Muscle layer of colon (tissue), 2 donors: ENCODE data around the gene MUSTN1.

ENCODE experiments used
- H3K27ac ChIP-seq: one replicate; pipeline ENCODE4 v1.7.0; 2013; ENCODE audit warnings: low read depth, mild to moderate bottlenecking, low read length, moderate library complexity
- H3K27me3 ChIP-seq, 2 donors: one replicate each; pipeline ENCODE4 v1.7.0; 2013; ENCODE audit warnings: low read length in 2 of 2, mild to moderate bottlenecking in 2 of 2; ENCODE audit not compliant: insufficient read depth in 2 of 2, control insufficient read depth in 1 of 2
- H3K36me3 ChIP-seq: one replicate; pipeline ENCODE4 v1.7.0; 2013; ENCODE audit warnings: mild to moderate bottlenecking, low read length; ENCODE audit not compliant: insufficient read depth
- H3K4me1 ChIP-seq: one replicate; pipeline ENCODE4 v1.7.0; 2013; ENCODE audit warnings: mild to moderate bottlenecking, low read length; ENCODE audit not compliant: insufficient read depth
- H3K4me3 ChIP-seq, 2 donors: one replicate each; pipeline ENCODE4 v1.7.0; 2013; ENCODE audit warnings: low read length in 2 of 2, low read depth in 1 of 2, mild to moderate bottlenecking in 1 of 2, moderate library complexity in 1 of 2
- H3K9ac ChIP-seq: one replicate; pipeline ENCODE4 v1.7.0; 2013; ENCODE audit warnings: low read length
- H3K9me3 ChIP-seq: one replicate; pipeline ENCODE4 v1.7.0; 2013; ENCODE audit warnings: mild to moderate bottlenecking, low read length
- donor health status: abdominal sarcoma.
- donor health status: Adenocarcinoma of cecum.

Gene MUSTN1

GRCh38 chr3:52872245-52872644 lies 37.4 kb upstream of the MUSTN1 start:
- H3K27ac ChIP-seq, result no peak overlapping the region
- H3K36me3 ChIP-seq, result no peaks in the 10 kb centered on the region
- H3K4me1 ChIP-seq, result no peaks in the 10 kb centered on the region
- H3K9me3 ChIP-seq, result no peaks in the 10 kb centered on the region
- no peak overlapping the region for H3K9ac ChIP-seq
- no peaks in the 10 kb centered on the region for H3K27me3 ChIP-seq
- no peak overlapping the region for H3K4me3 ChIP-seq

DNA sequence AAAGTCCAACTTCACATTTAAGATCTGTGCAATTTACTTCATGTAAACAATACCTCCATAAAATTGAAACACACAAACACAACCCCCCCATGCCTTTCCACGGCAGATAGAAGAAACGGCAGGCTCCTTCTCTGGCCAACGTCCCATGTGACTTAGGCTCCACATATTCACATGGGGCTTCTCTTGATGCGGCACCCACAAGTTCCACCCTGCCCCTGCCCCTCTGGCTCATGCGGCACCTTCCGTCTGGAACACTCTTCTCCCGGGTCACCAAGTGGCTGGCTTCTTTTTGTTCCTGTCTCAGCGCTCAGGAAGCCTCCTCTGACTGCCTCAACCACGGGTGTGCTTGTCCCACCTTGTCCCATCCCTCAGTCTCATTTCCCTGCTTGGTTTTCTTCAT lies 36.9 kb upstream of the MUSTN1 start:
- H3K4me3 ChIP-seq, result no peak overlapping the region
- no peak overlapping the region for H3K27ac ChIP-seq
- no peaks in the 10 kb centered on the region for H3K4me1 ChIP-seq
- H3K36me3 ChIP-seq, result no peaks in the 10 kb centered on the region
- no peaks in the 10 kb centered on the region for H3K9me3 ChIP-seq
- H3K27me3 ChIP-seq, result no peaks in the 10 kb centered on the region
- H3K9ac ChIP-seq, result no peak overlapping the region

GRCh38 chr3:52870471-52870870 lies 35.7 kb upstream of the MUSTN1 start:
- Histone ChIP-seq H3K4me1 (no peaks in the 10 kb centered on the region), H3K27me3 (no peaks in the 10 kb centered on the region), H3K9me3 (no peaks in the 10 kb centered on the region), H3K9ac (no peak overlapping the region), H3K4me3 (no peak overlapping the region), H3K36me3 (no peaks in the 10 kb centered on the region), H3K27ac (no peak overlapping the region)

DNA sequence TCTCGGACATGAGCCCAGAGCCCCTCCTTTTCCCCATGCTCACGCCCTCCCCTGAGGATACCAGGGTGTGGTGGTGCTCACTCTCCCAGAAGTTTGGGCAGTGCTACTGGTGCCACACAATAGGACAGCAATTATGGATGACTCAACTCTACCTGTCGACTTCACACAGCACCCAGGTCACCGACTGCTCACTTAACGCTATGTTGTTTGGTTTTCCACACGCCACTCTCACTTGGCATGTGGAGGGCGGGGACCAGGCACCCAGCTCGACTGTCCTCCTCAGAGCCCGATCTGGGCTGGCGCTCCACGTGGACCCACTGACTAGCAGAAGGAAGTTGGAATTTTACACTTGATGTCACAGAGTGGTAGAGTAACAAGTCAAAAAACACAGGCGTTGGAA lies 31.6 kb upstream of the MUSTN1 start:
- H3K9me3 ChIP-seq, result no peaks in the 10 kb centered on the region
- H3K36me3 ChIP-seq, result no peaks in the 10 kb centered on the region
- H3K27me3 ChIP-seq, result no peaks in the 10 kb centered on the region
- H3K27ac ChIP-seq, result no peak overlapping the region
- H3K4me3 ChIP-seq, result no peak overlapping the region
- H3K4me1 ChIP-seq, result no peaks in the 10 kb centered on the region
- no peak overlapping the region for H3K9ac ChIP-seq

DNA sequence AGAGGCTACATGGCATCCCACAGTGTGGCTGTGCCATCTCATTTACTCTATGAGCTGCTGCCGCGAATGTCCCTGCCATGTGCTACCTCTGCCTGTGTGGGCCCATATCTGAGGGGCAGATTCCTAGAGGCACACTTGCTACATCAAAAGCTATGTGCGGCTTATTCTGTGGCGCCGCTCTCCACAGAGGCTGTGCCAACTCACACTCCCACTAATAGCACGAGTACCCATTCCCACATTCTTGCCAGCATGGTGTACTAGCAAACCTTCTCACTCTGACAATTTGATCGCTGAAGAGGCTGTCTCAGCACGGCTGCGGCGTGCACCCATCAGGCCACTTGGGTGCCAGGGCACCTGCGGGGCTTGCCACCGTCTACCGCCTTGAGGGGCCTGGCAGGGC lies 31.2 kb upstream of the MUSTN1 start:
- no peaks in the 10 kb centered on the region for H3K4me1 ChIP-seq
- no peak overlapping the region for H3K9ac ChIP-seq
- H3K4me3 ChIP-seq, result no peak overlapping the region
- H3K27me3 ChIP-seq, result no peaks in the 10 kb centered on the region
- H3K9me3 ChIP-seq, result no peaks in the 10 kb centered on the region
- H3K27ac ChIP-seq, result no peak overlapping the region
- H3K36me3 ChIP-seq, result no peaks in the 10 kb centered on the region

DNA sequence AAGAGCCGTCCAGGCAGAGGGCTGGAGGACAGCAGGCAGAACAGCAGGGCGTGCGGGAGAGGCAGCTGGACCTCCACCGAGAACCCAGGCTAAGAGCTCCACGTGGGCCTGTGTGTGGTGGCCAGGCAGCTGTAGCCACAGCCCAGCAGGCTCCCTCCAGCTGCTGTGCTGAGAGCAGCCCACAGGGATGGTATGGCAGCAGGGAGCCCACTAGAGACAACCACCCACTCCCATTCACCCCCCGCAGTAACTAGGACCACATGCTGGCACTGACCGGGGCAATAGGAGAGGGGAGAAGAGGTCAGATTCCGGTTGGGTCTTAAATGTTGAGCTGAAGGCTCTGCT lies 25.6 kb upstream of the MUSTN1 start:
- no peak overlapping the region for H3K27ac ChIP-seq
- H3K4me3 ChIP-seq, result no peak overlapping the region
- H3K36me3 ChIP-seq, result no peaks in the 10 kb centered on the region
- no peaks in the 10 kb centered on the region for H3K9me3 ChIP-seq
- peaks cover 11% of the 10 kb centered on the region for H3K4me1 ChIP-seq
- H3K9ac ChIP-seq, result no peak overlapping the region
- no peaks in the 10 kb centered on the region for H3K27me3 ChIP-seq

GRCh38 chr3:52859686-52860423 lies 25.0 kb upstream of the MUSTN1 start:
- Histone ChIP-seq H3K27ac (no peak overlapping the region), H3K9ac (no peak overlapping the region), H3K36me3 (peaks cover 2% of the 10 kb centered on the region), H3K27me3 (no peaks in the 10 kb centered on the region), H3K4me1 (peaks cover 11% of the 10 kb centered on the region), H3K4me3 (no peak overlapping the region), H3K9me3 (no peaks in the 10 kb centered on the region)

GRCh38 chr3:52857864-52858263 lies 23.0 kb upstream of the MUSTN1 start:
- H3K4me1 ChIP-seq, result peaks cover 11% of the 10 kb centered on the region
- H3K4me3 ChIP-seq, result no peak overlapping the region
- H3K27me3 ChIP-seq, result no peaks in the 10 kb centered on the region
- H3K9ac ChIP-seq, result no peak overlapping the region
- peaks cover 4% of the 10 kb centered on the region for H3K36me3 ChIP-seq
- no peak overlapping the region for H3K27ac ChIP-seq
- no peaks in the 10 kb centered on the region for H3K9me3 ChIP-seq

DNA sequence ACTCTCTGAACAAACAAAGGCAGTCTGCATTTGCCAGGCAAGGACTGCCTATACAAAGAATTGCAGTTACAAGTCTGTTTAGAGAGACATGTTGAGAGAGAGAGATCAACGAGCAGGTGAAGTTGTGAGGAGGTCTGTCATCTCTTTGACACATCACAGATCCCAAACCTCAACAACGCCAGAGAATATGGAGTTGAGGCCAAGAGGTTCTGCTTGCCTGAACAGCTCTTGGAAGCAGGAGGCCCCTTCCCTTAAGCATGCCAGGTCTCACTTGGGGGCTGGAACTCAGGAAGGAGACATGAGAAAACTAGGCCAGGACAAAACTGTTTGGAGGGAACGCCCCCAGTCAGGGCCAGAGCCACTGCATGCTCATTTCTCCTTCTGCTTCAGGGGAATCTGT lies 22.3 kb upstream of the MUSTN1 start:
- Histone ChIP-seq H3K4me3 (no peak overlapping the region), H3K36me3 (peaks cover 11% of the 10 kb centered on the region), H3K27me3 (no peaks in the 10 kb centered on the region), H3K9ac (no peak overlapping the region), H3K27ac (no peak overlapping the region), H3K9me3 (no peaks in the 10 kb centered on the region), H3K4me1 (peaks cover 11% of the 10 kb centered on the region)

DNA sequence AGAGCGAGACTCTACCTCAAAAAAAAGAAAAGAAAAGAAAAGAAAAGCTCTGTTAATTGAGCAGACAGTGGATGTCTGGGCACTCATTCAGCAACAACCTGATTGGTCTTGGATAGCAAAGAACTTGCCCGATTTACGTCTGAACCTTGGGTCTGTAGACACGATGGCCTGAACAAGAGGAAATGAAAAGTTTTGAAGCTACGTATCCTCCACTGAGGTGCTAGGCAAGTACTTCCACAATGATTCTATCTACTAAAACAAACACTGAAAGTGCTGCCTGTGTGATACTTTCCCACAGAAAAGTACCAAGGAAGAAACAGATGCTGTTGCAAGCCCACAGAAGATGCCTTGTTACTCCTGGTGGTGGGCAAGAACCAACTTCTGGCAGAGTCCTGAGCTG lies 21.8 kb upstream of the MUSTN1 start:
- Histone ChIP-seq H3K4me1 (peaks cover 11% of the 10 kb centered on the region), H3K27ac (no peak overlapping the region), H3K4me3 (no peak overlapping the region), H3K27me3 (no peaks in the 10 kb centered on the region), H3K9me3 (no peaks in the 10 kb centered on the region), H3K36me3 (peaks cover 16% of the 10 kb centered on the region), H3K9ac (no peak overlapping the region)

- Histone ChIP-seq H3K4me3 (no peak overlapping the region), H3K9me3 (no peaks in the 10 kb centered on the region), H3K4me1 (peaks cover 11% of the 10 kb centered on the region), H3K27ac (no peak overlapping the region), H3K36me3 (peaks cover 30% of the 10 kb centered on the region), H3K27me3 (no peaks in the 10 kb centered on the region), H3K9ac (no peak overlapping the region)
Observed at GRCh38 chr3:52854013-52854412, 19.2 kb upstream of the MUSTN1 start.

DNA sequence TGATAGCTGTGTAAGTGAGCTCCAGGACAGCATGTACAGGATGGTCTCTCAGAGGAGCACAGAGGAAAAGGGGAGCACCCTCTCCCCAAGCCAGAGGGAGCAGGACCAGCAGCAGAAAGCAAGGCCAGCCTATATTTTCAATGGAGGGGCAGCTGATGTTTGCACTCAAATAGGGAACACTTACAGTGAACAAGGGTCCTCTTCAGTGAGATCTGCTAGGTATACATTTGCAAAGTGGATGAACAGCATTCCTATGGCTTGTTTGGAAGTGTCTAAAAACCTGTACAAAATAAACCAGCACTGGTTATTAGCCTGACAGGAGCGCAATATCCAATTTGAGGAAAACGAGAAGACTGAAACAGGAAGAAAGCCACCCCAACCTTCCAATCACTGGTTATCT lies 17.6 kb upstream of the MUSTN1 start:
- Histone ChIP-seq H3K9ac (no peak overlapping the region), H3K27ac (no peak overlapping the region)

More for the DNA sequence above, 17.6 kb upstream of the MUSTN1 start:
- Histone ChIP-seq H3K9me3 (no peaks in the 10 kb centered on the region), H3K27me3 (no peaks in the 10 kb centered on the region), H3K4me3 (no peak overlapping the region), H3K36me3 (peaks cover 30% of the 10 kb centered on the region), H3K4me1 (peaks cover 7% of the 10 kb centered on the region)
